HG02588 (cell line): ENCODE measurements around the gene KRT86.
"Not testable (repeated sequence)": the region's sequence is repeated elsewhere in the genome, so short reads cannot be mapped to it uniquely, and the experiment has no call there.

Experiments used
- ATAC-seq: cut with Tn5 transposase; IDR thresholded peaks from one replicate; pipeline ENCODE4 v1.9.1; 2021; ENCODE audit warnings: mild to moderate bottlenecking, moderate library complexity; ENCODE audit not compliant: unreplicated experiment

The KRT86 gene

DNA sequence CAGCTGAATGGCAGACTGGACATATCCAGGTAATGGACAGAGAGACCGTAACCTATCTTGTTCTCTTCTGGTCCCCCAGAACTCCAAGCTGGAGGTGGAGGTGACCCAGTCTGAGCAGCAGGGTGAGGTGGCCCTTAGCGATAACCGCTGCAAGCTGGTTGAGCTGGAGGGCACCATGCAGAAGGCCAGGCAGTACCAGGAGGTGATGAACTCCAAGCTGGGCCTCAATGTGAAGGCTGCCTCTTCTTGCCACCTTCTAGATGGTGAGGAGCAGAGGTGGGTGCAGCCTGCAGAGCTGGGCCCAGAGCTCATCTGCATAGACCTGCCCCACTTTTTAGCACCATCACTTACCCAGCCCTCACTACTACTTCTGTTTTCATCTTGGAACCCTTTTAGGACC, 7.2 kb upstream of the KRT86 start:
- no peak for ATAC-seq

DNA sequence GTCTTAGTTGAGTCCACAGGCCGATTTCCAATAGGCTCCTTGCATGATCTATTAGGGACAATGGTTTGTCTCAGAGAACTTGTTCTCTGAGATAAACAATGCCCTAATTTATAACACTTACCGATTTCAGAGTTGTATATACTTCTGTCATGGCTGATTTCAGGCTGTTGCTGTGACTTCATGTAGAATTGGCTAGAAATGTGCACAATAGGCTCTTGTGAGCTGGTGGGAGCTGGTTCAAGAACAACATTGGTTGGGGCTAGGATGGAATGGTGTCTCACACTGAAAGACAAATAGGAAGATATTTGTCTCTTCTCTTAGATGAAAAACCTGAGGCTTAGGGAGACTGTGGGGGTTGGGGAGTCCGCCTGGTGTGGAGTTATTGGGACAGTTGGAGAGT, 6.7 kb upstream of the KRT86 start:
- no peak for ATAC-seq

DNA sequence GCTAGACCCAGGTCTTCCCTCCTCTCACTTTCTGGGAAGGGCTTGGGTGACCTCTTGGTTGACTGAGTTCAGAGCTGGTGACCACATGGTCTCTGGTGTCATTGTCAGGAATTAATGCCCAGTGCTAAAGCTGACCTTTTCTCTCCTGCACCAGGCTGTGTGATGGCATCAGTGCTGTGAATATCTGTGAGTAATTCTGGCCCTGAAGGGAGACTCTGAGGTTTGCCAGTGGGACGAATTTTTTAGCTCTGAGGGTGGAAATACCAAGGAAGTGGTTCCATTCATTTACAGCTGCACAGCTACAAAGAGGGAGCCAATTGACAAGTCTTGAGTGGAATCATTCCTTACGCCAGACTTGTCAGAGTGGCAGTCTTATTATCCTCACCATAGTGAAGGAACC, 6.2 kb upstream of the KRT86 start:
- ATAC-seq = no peak

DNA sequence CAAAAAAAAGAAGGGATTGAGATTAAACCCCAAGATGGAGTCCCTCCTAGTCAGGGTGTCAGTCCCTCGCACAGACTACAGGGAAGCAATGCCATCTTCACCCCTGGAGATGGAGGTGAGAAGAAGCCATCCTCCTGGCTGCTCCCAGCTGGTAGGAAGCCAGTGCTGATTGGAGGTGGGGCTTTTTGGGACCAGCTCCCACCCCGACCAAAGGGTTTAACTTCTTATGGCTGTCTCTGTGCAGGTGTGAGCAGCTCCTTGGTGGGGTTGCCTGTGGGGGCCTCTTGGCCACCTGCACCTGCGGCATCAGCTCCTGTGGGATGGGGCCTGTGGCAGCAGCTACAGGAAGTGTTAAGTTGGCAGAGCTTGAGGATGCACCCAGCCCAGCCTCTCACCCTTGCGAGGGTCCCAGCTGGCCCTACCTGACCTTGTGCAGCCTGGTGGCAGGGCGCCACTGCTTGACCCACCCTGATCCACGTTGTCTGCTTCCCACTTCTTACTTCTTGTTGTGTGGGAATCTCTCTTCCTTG, 3.8 kb upstream of the KRT86 start:
- ATAC-seq = no peak

DNA sequence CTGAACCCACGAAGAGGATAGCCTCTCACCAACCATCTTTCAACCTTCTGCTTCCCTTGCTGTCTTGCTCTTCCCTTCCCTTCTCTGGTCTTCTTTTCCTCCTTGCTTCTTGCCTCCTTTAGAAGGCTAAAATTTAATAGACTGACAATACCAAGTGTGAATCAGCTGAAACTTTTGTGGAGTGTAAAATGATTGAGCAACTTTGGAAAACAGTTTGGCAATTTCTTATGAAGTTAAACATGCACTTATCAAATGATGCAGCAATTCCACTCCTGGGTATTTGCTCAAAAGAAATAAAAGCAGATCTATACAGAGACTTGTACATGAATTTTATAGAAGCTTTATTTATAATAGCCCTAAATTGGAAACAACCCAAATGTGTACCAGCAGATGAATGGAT, 3.3 kb upstream of the KRT86 start:
- no peak for ATAC-seq

DNA sequence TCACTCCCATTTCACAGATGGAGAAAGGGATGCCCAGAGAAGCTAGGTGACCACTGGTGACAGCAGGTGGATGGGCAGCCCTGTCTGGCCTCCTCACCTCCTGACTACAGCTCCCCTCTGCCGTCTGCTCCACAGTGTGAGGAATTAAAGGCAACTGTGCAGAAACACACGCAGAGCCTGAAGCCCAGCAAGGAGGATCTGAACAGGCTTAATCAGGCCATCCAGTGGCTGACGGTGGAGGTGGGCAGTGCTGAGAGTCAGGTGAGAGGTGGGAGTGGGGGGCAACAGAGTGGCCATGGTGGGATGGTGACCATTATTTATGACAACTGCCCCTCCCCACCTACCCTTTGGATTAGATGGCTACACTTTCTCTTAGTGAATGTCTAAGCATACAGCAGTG, 1.2 kb downstream of the KRT86 start:
- no peak for ATAC-seq

DNA sequence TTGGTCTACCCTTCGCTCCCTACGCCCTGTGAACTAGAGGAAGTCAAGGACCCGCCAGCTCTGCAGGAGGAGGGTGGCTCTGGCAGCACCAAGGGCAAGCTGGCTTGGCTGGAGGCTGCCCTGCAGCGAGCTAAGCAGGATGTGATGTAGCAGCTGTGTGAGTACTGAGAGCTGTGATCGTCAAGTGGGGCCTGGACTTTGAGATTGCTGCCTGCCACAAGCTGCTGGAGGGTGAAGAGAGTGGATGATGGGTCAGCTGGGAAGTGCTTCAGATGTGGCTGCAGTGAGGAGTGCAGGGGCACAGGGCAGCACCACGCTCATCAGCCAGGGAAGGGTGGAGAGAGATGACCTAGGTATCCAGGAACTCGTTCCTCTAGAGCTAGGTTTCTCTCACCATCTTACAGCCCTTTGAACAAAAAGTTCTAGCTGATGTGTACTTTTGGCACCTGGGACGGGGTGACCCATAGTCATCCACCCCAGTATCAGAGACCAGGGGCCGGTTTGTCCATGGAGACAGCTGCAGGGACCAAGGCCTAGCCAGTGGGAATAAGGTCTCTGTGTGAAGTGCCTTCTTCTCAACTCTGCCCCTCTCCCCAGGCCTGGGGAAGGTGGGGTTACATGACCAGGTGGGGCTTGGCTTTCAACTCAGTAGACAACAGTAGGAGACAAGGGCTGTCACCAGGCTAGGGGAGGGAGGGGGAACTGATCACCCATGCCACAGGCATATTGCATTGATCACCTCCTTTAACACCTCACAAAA, 3.2 kb downstream of the KRT86 start:
- ATAC-seq = no peak

DNA sequence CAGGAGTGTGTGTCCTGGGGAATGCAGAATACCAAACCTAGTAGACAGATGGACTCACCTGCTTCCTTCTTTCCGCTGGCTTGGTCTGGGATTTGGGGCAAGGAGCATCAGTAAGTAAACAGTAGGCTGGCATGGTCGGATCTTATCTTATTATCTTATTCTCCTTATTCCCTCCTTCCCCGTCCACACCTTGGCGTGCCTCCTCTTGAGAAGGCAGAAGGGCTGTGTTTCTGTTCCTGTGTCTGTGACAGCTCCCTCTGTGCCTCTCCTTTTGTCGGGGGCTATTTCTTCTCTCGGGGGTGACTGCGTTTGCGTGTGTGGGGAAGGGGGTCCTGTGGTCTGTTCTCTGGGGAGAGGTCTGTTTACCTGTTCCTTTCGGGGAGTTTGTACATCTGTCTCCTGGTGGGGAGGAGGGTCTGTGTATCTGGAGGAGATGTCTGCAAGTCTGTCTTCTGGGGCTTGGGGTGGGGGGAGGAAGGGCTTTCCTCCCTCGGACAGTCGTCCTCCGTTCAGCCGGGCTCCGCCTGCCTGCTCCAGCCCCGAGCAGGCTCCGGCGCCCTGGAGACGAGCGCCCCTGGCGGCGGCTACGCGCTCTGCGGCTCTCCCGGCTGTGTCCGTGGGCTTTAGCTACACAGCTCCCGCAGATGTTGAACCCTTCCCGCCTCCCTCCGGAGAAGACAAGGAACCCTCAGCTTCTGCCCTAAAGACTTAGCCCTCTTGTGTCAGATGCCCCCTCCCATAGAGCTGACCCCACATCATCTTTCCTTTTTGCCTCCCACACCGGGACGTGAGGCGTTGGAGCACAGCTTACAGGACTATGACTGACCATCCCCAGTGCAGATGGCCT, 4.4 kb downstream of the KRT86 start:
- ATAC-seq = peak; percentile 74

DNA sequence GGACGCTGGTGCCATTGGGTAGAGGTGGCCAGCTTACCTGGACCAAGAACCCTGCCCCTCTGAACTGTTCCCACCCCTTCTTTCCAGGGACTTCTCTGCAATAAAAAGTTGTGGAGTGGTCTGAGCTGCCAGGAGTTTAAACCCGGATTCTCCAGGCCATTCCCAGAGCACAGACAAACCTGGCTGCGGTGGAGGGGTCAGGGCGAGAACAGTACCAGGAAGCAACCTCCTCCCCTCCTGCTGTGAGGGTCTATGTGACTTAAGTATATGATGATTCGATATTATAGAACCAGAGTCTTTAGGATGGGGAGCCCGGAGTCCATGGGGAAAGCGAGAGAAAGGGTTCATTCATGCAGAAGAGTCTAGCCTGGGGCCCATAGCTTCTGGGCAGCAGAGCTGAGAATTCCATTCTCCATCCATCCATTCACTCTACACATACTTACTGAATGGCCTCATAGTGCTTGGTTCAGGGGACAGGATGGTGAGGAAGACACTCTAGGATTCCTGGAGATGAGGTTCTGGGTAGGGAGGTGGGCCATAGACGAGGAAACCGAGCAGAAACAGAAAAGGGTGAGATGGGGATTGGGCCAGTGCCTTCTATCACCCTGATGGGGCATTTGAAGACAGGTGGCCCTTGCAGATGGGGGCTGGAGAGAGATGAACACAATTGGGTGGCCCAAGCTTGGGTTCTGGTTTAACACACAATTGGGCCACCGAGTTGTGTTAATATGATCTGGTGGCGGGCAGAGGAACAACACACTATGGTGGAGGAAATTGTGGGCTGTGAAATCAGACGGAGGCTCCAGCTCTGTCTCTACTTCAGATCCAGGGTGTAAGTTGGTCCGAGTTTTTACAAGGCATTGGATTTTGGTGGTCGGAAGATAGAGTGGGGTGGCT, 5.2 kb downstream of the KRT86 start:
- ATAC-seq = no peak

DNA sequence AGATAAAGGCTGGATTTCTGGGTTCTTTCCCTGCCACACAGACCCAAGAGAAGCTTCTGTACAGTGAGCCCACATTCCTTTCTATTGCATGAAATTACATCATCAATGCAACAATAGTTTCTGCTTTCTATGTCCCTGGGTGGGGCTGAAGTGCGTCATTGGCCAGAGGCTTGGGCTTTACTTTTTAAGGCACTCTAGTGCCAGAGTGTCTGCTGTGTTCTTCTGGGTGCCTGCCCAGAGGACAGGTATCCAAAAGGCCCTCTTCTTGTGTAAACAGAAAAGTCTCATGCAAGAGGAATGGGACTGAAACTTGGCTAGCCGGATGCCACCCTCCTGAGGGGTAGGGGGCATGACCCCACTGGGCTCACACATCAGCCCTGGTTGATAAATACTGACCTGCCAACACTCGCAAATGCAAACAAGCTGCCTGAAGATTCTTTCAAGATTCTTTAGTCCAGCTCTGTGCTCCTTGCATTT, 5.9 kb downstream of the KRT86 start:
- ATAC-seq = no peak

DNA sequence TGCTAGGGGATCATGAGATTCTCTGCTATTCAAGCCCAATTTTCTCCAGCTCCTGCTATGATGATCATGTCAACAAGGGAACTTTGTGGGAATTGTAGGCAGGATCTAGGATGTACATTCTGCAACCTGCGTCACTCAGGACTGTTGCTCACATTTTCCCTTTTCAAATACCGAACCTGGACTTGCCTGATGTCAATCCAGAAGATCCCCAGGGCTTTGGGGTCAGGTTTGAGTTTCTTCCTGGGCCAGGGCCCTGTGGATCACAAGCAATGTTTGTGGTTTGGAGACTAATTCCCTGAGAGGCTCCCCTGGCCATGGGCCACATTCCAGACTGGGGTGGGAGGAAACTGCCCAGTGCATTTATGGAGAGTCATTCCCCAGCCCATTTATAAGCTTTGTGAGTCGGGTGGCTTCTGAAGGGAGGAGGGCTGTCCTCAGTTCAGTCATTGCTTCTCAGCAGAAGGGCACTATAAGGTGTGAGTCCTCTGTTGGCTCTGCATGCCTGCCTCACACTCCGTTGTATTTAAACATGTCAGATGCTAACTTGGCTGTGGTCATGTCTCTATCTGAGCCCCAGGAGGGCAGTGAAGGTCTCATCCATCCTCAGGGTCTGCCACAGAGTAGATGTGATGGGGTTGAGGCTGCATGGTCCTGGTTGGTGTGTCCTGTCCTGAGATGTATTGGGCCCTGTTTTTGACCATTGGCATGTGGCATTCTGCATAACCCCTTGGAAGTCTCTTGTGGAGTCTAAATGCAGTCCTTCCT, 6.5 kb downstream of the KRT86 start:
- no peak for ATAC-seq

DNA sequence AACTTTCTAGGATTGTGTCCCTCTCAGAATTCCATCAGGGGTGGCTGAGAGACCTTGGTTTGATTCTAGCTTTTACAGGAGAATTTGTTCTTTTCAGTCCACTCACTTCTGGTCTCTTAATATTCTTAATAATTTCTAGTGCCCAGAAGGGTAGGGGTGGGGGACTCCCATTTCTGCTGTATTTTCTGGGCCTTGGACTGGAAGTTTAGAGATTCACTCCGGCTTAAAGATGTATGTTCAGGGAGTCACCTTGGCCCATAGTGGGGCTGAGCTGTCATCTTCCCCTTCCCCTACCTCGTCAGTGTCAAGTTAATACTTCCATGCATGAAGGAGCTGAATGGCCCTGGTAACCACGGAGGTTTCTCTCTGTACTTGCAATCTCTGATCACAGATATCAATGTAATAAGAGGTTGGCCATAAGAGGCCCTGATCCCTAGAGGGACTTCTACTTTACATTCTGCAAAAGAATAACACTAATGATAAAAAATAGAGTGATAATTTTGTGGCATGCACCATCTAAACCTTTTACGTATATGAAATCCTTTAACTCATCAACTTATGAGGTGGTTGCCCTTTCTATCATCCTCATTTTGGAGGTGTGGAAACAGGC, 10.2 kb downstream of the KRT86 start:
- no peak for ATAC-seq

DNA sequence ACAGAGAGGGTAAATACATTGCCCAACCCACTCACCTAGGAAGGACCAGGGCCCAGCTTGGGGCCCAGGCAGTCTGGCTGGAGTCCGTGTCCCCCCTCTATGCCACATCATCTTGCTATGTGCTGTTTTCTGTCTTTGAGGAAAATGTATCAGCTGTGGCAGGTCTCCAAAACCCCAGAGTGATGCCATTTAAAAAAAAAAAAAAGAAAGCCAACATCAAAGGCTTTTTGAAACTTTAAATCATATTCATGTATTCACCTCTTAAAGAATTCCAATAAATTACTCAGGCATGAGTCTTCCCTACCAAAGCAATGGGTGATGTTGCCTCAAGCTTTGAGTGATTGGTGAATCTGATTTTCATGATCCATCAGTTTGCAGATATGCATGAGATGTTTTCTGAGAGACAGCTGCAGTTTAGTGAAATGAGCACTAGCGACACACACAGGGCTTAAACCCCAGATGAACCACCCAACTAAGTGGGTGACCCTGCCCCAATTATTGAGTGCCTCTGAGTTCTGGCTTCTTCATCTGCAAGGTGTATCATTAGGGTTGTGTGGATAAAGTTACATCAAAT, 10.8 kb downstream of the KRT86 start:
- ATAC-seq = no peak

DNA sequence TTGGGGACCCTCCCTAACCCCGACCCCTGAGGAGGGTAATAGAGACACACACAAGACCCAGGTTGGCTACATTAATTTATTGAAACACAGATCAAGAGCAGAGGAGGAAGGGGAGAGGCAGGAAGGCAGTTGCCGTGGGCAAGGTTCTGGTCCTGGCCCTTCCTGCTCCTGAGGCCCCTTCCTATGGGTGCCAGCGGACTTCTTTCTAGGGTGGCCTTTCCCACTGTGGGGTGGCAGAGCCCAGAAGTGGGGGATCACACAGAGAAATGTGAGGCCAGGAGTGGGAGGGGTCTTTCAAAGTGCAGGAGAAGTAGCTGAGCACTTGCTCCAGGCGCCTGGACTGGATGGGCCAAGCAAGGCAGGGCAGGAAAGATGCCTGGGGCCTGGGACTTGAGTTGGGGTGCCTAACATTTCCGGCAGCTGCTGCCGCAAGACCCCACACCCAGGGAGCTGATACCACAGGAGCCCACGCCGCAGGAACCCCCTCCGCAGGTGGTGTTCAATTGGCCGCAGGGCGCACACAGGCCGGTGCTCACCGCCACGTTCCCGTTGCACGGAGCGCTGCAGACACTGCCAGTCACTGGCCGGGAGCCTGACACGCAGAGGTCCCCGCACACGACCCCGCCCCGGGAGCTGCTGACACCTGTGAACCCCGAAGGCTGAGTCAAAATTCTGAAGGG, 11.5 kb downstream of the KRT86 start:
- no peak for ATAC-seq

DNA sequence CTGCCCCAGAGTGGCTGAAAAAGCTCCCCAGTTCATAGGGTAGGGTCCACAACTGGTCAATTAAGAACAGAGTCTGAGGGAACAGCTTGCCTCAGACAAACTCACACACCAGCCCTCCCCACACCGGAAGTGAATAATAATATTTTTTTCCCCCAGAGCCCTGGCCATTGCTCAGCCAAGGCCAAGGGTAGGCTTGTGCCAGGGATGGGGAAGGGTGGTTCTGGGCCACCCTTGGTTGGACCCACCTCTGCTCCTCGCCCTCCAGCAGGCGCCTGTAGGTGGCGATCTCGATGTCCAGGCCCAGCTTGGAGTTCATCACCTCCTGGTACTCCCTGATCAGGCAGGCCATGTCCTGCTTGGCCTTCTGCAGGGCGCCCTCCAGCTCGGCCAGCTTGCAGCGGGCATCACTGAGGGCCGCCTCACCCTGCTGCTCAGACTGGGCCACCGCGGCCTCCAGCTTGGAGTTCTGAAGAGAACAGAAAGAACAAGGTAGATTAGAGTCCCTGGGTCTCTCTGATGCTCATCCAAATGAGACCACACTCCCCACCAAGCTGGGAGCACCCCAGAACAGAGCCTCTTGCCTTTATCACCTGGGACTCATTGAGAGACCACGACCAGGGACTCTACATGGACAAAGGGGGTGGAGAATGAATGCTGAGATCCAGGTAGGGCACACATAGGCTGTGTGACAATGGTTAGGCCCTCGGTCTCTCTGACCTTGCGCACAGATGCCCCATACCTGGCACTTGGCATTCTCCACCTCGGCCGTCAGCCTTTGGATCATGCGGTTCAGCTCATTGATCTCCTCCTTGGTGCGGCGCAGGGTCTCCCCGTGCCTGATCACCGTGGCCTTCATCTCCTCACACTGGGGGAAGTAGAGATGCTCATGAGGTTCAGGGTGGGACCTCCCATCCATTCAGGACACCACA, 12.7 kb downstream of the KRT86 start:
- not testable (repeated sequence) for ATAC-seq

DNA sequence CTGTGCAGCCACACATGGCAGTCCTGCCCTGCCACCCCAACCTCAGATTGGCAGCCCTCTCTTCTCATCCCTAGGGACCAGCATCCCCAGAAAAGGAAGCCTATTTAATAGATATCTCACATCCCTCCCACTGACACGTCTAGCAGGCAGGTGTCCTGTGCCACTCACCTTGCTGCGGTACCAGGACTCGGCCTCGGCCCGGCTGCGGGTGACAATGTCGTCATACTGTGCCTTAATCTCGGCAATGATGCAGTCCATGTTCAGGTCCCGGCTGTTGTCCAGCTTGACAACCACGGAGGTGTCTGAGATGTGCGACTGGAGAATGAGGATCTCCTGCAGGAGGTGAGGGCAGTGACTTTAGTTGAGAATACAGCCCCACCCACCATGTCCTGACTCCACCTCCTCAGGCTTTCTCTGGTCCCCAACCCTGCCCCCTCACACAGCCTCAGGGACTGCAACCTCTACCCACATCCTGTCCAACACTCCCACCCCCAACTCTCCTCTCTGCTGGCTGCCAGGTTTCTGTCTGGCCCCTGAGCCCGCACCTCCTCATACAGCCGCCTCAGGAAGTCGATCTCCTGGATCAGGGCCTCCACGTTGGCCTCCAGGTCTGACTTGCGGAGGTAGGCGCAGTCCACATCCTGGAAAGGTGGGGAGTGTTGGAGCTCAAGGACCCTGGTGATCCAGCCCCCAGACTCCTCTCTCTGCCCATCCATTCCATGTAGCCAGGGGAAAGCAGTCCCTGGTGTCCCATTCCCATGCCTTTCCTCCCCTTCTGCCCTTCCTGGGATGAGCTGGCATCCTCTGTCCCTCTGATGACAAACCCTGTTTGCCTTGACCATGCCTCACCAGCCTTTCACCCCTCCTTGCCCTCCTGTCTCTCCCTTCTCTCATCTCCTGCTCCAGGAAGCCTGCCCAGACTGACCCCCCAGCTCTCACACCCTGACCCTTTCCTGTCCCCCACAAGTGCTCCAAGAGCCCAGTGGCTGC, 13.7 kb downstream of the KRT86 start:
- peak; percentile 90 for ATAC-seq
